ENCODE results near the gene PWP2. TPM values are rescaled to one million over a fixed set of nuclear protein-coding genes. Genes with fewer than 3 reads are reported as not detected.
A peak's percentile ranks its signal among the peaks of the same experiment; 100 is the strongest.

The PWP2 gene
- total RNA-seq, 1 experiment from 2014 or later: 8.2 TPM

GRCh38 chr21:44066116-44066515 is 41.1 kb upstream of the PWP2 start:
- Histone ChIP-seq H3K4me1 (ENCODE audit: insufficient read depth, low read length) (no peaks in the 10 kb centered on the region), H3K27me3 (ENCODE audit: low read length) (no peaks in the 10 kb centered on the region), H3K4me3 (ENCODE audit: low read length) (no peak overlapping the region), H4K20me1 (ENCODE audit: low read length) (no peaks in the 10 kb centered on the region), H2AFZ (ENCODE audit: low read length) (no peak overlapping the region), H3K9me2 (replicated peaks; ENCODE audit: low read length) (no peaks in the 10 kb centered on the region), H3F3A (ENCODE audit: low read length, unreplicated experiment) (no peaks in the 10 kb centered on the region), H3K79me2 (ENCODE audit: low read length) (no peaks in the 10 kb centered on the region; the same call in 1 of the 2 replicates), H3K9me3 (ENCODE audit: low read length) (no peaks in the 10 kb centered on the region), H3K9ac (ENCODE audit: low read length) (no peak overlapping the region), H3K4me2 (ENCODE audit: low read length) (no peak overlapping the region), H3K36me3 (ENCODE audit: low read depth, low read length) (peaks cover 32% of the 10 kb centered on the region), H3K27ac (ENCODE audit: low read length) (no peak overlapping the region)
- TF ChIP-seq CTCF (conservative IDR thresholded peaks at IDR 0.05; ENCODE audit: low read depth, low read length): no peak
- TF ChIP-seq EZH2 (IDR thresholded peaks at IDR 0.05; ENCODE audit: low read length, unreplicated experiment): no peak
- TF ChIP-seq EZH2phosphoT487 (IDR thresholded peaks at IDR 0.05; ENCODE audit: borderline replicate concordance, low read length): no peak
- ATAC-seq: no peak
- DNase-seq: no peak
- intact Hi-C loops (cut with micrococcal nuclease): no loop called here
- ChIA-PET POLR2A (ENCODE audit: unreplicated experiment) (no interaction called here), CTCF (no interaction called here)
- BruUV-seq (replicated peaks): no TSS peak

GRCh38 chr21:44067011-44067839 is 40.0 kb upstream of the PWP2 start:
- Histone ChIP-seq H3K4me3 (ENCODE audit: low read length) (no peak overlapping the region), H3K9me3 (ENCODE audit: low read length) (no peaks in the 10 kb centered on the region), H3K27me3 (ENCODE audit: low read length) (no peaks in the 10 kb centered on the region), H2AFZ (ENCODE audit: low read length) (no peak overlapping the region), H4K20me1 (ENCODE audit: low read length) (no peaks in the 10 kb centered on the region), H3K36me3 (ENCODE audit: low read depth, low read length) (peaks cover 37% of the 10 kb centered on the region), H3K4me2 (ENCODE audit: low read length) (no peak overlapping the region), H3K9ac (ENCODE audit: low read length) (no peak overlapping the region), H3K4me1 (ENCODE audit: insufficient read depth, low read length) (no peaks in the 10 kb centered on the region), H3K27ac (ENCODE audit: low read length) (no peak overlapping the region), H3F3A (ENCODE audit: low read length, unreplicated experiment) (no peaks in the 10 kb centered on the region), H3K9me2 (replicated peaks; ENCODE audit: low read length) (no peaks in the 10 kb centered on the region), H3K79me2 (ENCODE audit: low read length) (no peaks in the 10 kb centered on the region; the same call in 1 of the 2 replicates)
- no TSS peak for BruUV-seq (replicated peaks)
- TF ChIP-seq CTCF (conservative IDR thresholded peaks at IDR 0.05; ENCODE audit: low read depth, low read length) (0 out of 2 replicates have a peak, but pooled peaks have one; percentile 8), EZH2 (IDR thresholded peaks at IDR 0.05; ENCODE audit: low read length, unreplicated experiment) (no peak)
- intact Hi-C loops (cut with micrococcal nuclease): no loop called here
- DNase-seq: no peak
- CTCF ChIA-PET: no interaction called here
- ATAC-seq: no peak; the same call in 1 of the 2 replicates
- POLR2A ChIA-PET (ENCODE audit: unreplicated experiment): no interaction called here

- Histone ChIP-seq H3K9ac (ENCODE audit: low read length) (no peak overlapping the region), H3K27me3 (ENCODE audit: low read length) (no peaks in the 10 kb centered on the region), H3K36me3 (ENCODE audit: low read depth, low read length) (peaks cover 33% of the 10 kb centered on the region), H3K27ac (ENCODE audit: low read length) (no peak overlapping the region), H3K9me3 (ENCODE audit: low read length) (no peaks in the 10 kb centered on the region), H3K9me2 (replicated peaks; ENCODE audit: low read length) (no peaks in the 10 kb centered on the region), H3K4me3 (ENCODE audit: low read length) (no peak overlapping the region), H3K4me2 (ENCODE audit: low read length) (no peak overlapping the region), H3K4me1 (ENCODE audit: insufficient read depth, low read length) (no peaks in the 10 kb centered on the region), H3F3A (ENCODE audit: low read length, unreplicated experiment) (no peaks in the 10 kb centered on the region), H3K79me2 (ENCODE audit: low read length) (no peaks in the 10 kb centered on the region; the same call in 1 of the 2 replicates), H2AFZ (ENCODE audit: low read length) (no peak overlapping the region), H4K20me1 (ENCODE audit: low read length) (no peaks in the 10 kb centered on the region)
- no TSS peak for BruUV-seq (replicated peaks)
- intact Hi-C loops (cut with micrococcal nuclease): no loop called here
- ATAC-seq: no peak
- TF ChIP-seq EZH2phosphoT487 (IDR thresholded peaks at IDR 0.05; ENCODE audit: borderline replicate concordance, low read length) (no peak), EZH2 (IDR thresholded peaks at IDR 0.05; ENCODE audit: low read length, unreplicated experiment) (no peak), CTCF (conservative IDR thresholded peaks at IDR 0.05; ENCODE audit: low read depth, low read length) (no peak)
- ChIA-PET POLR2A (ENCODE audit: unreplicated experiment) (interaction anchor here (0.5 kb wide), 1 partner anchor 15 kb away, joined by 14 read pairs; no protein-coding TSS in a partner anchor), CTCF (no interaction called here)
- no peak for DNase-seq
These were observed 36.8 kb upstream of the PWP2 start for GRCh38 chr21:44070391-44070790.
